Measurements from ENCODE around the gene GPC6.

- TF ChIP-seq, protein P1, sequence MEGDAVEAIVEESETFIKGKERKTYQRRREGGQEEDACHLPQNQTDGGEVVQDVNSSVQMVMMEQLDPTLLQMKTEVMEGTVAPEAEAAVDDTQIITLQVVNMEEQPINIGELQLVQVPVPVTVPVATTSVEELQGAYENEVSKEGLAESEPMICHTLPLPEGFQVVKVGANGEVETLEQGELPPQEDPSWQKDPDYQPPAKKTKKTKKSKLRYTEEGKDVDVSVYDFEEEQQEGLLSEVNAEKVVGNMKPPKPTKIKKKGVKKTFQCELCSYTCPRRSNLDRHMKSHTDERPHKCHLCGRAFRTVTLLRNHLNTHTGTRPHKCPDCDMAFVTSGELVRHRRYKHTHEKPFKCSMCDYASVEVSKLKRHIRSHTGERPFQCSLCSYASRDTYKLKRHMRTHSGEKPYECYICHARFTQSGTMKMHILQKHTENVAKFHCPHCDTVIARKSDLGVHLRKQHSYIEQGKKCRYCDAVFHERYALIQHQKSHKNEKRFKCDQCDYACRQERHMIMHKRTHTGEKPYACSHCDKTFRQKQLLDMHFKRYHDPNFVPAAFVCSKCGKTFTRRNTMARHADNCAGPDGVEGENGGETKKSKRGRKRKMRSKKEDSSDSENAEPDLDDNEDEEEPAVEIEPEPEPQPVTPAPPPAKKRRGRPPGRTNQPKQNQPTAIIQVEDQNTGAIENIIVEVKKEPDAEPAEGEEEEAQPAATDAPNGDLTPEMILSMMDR (IDR thresholded peaks at IDR 0.05 in 2 of 3, conservative IDR thresholded peaks at IDR 0.05 in 1 of 3; ENCODE audit: insufficient read depth in 2 of 3, low read depth in 1 of 3, low read length in 3 of 3) = no peak
- TF ChIP-seq OTX1 (CRISPR knock-in tag; IDR thresholded peaks at IDR 0.05) (no peak), NR3C1 (CRISPR knock-in tag; IDR thresholded peaks at IDR 0.05) (no peak), CBX2 (IDR thresholded peaks at IDR 0.05; ENCODE audit: insufficient read depth, low read length, poor library complexity, severe bottlenecking) (no peak), SRSF9 (IDR thresholded peaks at IDR 0.05; ENCODE audit: borderline replicate concordance, low read depth, low read length) (no peak), ATF7 (IDR thresholded peaks at IDR 0.05) (no peak), ZNF23 (CRISPR knock-in tag; IDR thresholded peaks at IDR 0.05) (no peak), NR2F6 (CRISPR knock-in tag; IDR thresholded peaks at IDR 0.05) (no peak), RCOR1 (IDR thresholded peaks at IDR 0.05; ENCODE audit: borderline replicate concordance in 1 of 2, low read depth in 2 of 2, low read length in 2 of 2) (no peak)
- TF ChIP-seq, protein P2, sequence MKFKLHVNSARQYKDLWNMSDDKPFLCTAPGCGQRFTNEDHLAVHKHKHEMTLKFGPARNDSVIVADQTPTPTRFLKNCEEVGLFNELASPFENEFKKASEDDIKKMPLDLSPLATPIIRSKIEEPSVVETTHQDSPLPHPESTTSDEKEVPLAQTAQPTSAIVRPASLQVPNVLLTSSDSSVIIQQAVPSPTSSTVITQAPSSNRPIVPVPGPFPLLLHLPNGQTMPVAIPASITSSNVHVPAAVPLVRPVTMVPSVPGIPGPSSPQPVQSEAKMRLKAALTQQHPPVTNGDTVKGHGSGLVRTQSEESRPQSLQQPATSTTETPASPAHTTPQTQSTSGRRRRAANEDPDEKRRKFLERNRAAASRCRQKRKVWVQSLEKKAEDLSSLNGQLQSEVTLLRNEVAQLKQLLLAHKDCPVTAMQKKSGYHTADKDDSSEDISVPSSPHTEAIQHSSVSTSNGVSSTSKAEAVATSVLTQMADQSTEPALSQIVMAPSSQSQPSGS (CRISPR knock-in tag; IDR thresholded peaks at IDR 0.05) = no peak
These were observed 1030.1 kb downstream of the GPC6 start for GRCh38 chr13:94256721-94257120.
